B cell (primary cell): ENCODE measurements around the gene LIME1. TPM values are rescaled to one million over a fixed set of nuclear protein-coding genes. Genes with fewer than 3 reads are reported as not detected.

Experiments
- ATAC-seq: fragments of 200-7000 bp; cut with Tn5 transposase; one replicate; pipeline ENCODE4 v1.10.0; 2021; ENCODE audit warnings: low read depth, mild to moderate bottlenecking, moderate number of reproducible peaks, moderate library complexity
- CTCF ChIA-PET: fragments of 350-600 bp; sonication (Branson Sonifier 250); formaldehyde crosslinking; loops from one replicate; lab custom pipeline; 2021; ENCODE audit warnings: antibody characterized with exemption, inconsistent platforms; lab: Charles Lee
- POLR2A ChIA-PET: fragments of 350-600 bp; sonication (Branson Sonifier 250); formaldehyde crosslinking; loops from one replicate; lab custom pipeline; 2021; ENCODE audit warnings: antibody characterized with exemption; lab: Charles Lee
- DNase-seq: peaks from one replicate; pipeline ENCODE4 v3.0.0; 2013
- H2AFZ ChIP-seq: 2 replicates; pipeline ENCODE4 v1.6.1; 2012; ENCODE audit warnings: mild to moderate bottlenecking, low read depth, low read length; ENCODE audit not compliant: insufficient read depth, poor library complexity, severe bottlenecking
- H3K27ac ChIP-seq, 2 donors: 1 replicate in 1 of 2; 2 replicates in 1 of 2; pipeline ENCODE4 v1.5.1; 2012 to 2013; ENCODE audit warnings: low read length in 2 of 2, mild to moderate bottlenecking in 2 of 2, moderate library complexity in 1 of 2
- H3K27me3 ChIP-seq, 4 experiments: fragments of 200-600 bp in 1 of 4; sonication (generic) in 1 of 4; replicated peaks in 1 of 4; 1 replicate in 2 of 4; 2 replicates in 2 of 4; pipeline versions ENCODE4 v1.6.1 to v1.7.0; 2013 to 2016; ENCODE audit warnings: low read length in 3 of 4, mild to moderate bottlenecking in 2 of 4, mixed read lengths in 1 of 4, moderate library complexity in 1 of 4; ENCODE audit not compliant: insufficient read depth in 4 of 4, control insufficient read depth in 3 of 4; ENCODE audit errors: control extremely low read depth in 1 of 4
- H3K36me3 ChIP-seq, 2 experiments: replicated peaks in 1 of 2; 1 replicate in 1 of 2; 2 replicates in 1 of 2; pipeline versions ENCODE4 v1.6.1 to v1.7.1; 2013; ENCODE audit warnings: low read length in 1 of 2; ENCODE audit not compliant: insufficient read depth in 2 of 2, control insufficient read depth in 1 of 2; ENCODE audit errors: control extremely low read depth in 1 of 2, extremely low read depth in 1 of 2
- H3K4me1 ChIP-seq, 2 donors: fragments of 200-600 bp in 1 of 2; sonication (generic) in 1 of 2; 1 replicate in 1 of 2; 2 replicates in 1 of 2; pipeline versions ENCODE4 v1.5.1 to v1.6.1; 2013 to 2017; ENCODE audit warnings: low read length in 2 of 2; ENCODE audit not compliant: control insufficient read depth in 2 of 2, insufficient read depth in 2 of 2
- H3K4me2 ChIP-seq: replicated peaks from 2 replicates; pipeline ENCODE3; 2012; ENCODE audit warnings: mild to moderate bottlenecking, low read depth, low read length; ENCODE audit not compliant: poor library complexity, severe bottlenecking
- H3K4me3 ChIP-seq, 5 experiments: fragments of 200-600 bp in 1 of 5; sonication (generic) in 1 of 5; 1 replicate in 3 of 5; 2 replicates in 2 of 5; pipeline versions ENCODE4 v1.5.1 to v1.7.0; 2011 to 2016; ENCODE audit warnings: low read length in 4 of 5, mild to moderate bottlenecking in 4 of 5, low read depth in 2 of 5, control low read depth in 1 of 5, moderate library complexity in 1 of 5; ENCODE audit not compliant: insufficient read depth in 1 of 5; ENCODE audit errors: control extremely low read depth in 1 of 5, extremely low read depth in 1 of 5
- H3K79me2 ChIP-seq: fragments of 200-600 bp; sonication (generic); one replicate; pipeline ENCODE4 v1.6.0; 2016; ENCODE audit warnings: low read length; ENCODE audit not compliant: control insufficient read depth, insufficient read depth
- H3K9ac ChIP-seq: fragments of 200-600 bp; sonication (generic); 2 replicates; pipeline ENCODE4 v1.6.1; 2017; ENCODE audit warnings: mild to moderate bottlenecking, low read length, moderate library complexity
- H3K9me3 ChIP-seq, 3 donors: one replicate each; pipeline versions ENCODE4 v1.6.1 to v1.7.1; 2013; ENCODE audit warnings: low read length in 2 of 3; ENCODE audit not compliant: control insufficient read depth in 2 of 3, insufficient read depth in 1 of 3; ENCODE audit errors: control extremely low read depth in 1 of 3
- H4K20me1 ChIP-seq: 2 replicates; pipeline ENCODE4 v1.6.0; 2012; ENCODE audit warnings: mild to moderate bottlenecking, low read length; ENCODE audit not compliant: insufficient read depth, control insufficient read depth, poor library complexity, severe bottlenecking
- H3K27ac Mint-ChIP-seq: one replicate; pipeline ENCODE4 v1.8.0; 2021; ENCODE audit warnings: mixed read lengths
- H3K27me3 Mint-ChIP-seq: one replicate; pipeline ENCODE4 v1.8.0; 2021; ENCODE audit warnings: mixed read lengths
- H3K4me1 Mint-ChIP-seq: one replicate; pipeline ENCODE4 v1.8.0; 2021; ENCODE audit warnings: mixed read lengths
- H3K4me3 Mint-ChIP-seq: one replicate; pipeline ENCODE4 v1.8.0; 2021; ENCODE audit warnings: mixed read lengths
- H3K9me3 Mint-ChIP-seq: one replicate; pipeline ENCODE4 v1.8.0; 2022; ENCODE audit warnings: mixed read lengths; ENCODE audit not compliant: insufficient read depth
- EZH2 ChIP-seq: IDR thresholded peaks from 2 replicates; pipeline ENCODE4 v1.6.1; 2012; ENCODE audit warnings: borderline replicate concordance, low read depth, mild to moderate bottlenecking, moderate library complexity, low read length; ENCODE audit not compliant: insufficient read depth, poor library complexity, severe bottlenecking
- WGBS: methylation state at CpG from one replicate; pipeline ENCODE4 v1.1.5; 2013; ENCODE audit warnings: missing lambda C conversion rate; ENCODE audit not compliant: insufficient coverage; 5-methylcytosine and 5-hydroxymethylcytosine counted together
- intact Hi-C: fragments of 100-400 bp; cut with micrococcal nuclease; formaldehyde crosslinking; loops from one replicate; pipeline ENCODE4 v1.10.0; 2022
- polyA plus RNA-seq: library from polyadenylated mRNA; depleted of rRNA; stranded (reverse); fragments of >200 nt; gene quantifications from 2 replicates; pipeline ENCODE4 v1.2.3, GENCODE V29; 2012
- total RNA-seq, 2 donors: library from RNA; stranded (reverse); fragments of 120-200 nt in 1 of 2; gene quantifications; 1 replicate in 1 of 2; 2 replicates in 1 of 2; pipeline versions ENCODE4 v1.2.3 to v1.2.4, GENCODE V29; 2013 to 2022
- TF ChIP-seq, protein P1 (sequence below): fragments of 200-600 bp; IDR thresholded peaks from one replicate; pipeline ENCODE4 v1.8.0; 2022; ENCODE audit warnings: antibody characterized with exemption, mild to moderate bottlenecking

LIME1 gene
- total and polyA plus RNA-seq, 2 donors (not counting 1 experiment from before 2014, with no cell fraction given) = 14.5 to 95.2 TPM

DNA sequence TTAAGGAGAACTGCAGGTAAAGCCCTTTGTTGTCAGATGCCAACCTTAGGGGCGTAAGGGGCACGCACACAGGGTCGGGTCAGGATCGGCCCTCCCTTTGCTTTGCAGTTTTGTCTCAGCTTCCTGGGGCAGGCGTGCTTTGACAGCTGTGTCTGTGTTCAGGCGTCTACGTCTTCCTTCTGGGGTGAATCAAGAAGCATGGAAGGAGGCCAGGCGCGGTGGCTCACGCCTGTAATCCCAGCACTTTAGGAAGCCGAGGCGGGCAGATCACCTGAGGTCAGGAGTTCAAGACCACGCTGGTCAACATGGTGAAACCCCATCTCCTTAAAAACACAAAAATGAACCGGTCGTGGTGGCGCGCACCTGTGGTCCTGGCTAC is 27.3 kb upstream of the LIME1 start:
- H3K4me3 ChIP-seq = no peak overlapping the region
- H3K79me2 ChIP-seq = peaks cover 89% of the 10 kb centered on the region
- no peak for ATAC-seq
- H3K27ac Mint-ChIP-seq = peak overlapping the region; percentile 56
- no peaks in the 10 kb centered on the region for H3K27me3 Mint-ChIP-seq
- H3K27ac ChIP-seq = peak overlapping the region in 1 of 2 donors; percentile 85
- no peak overlapping the region for H2AFZ ChIP-seq
- H3K9me3 ChIP-seq = peaks cover 0 to 2% (median 0%) of the 10 kb centered on the region in 3 donors
- DNase-seq = peak; percentile 10
- no peak overlapping the region for H3K9ac ChIP-seq
- intact Hi-C loops = loop anchor here (5.0 kb wide), 1 partner anchor 353 kb away; the partner anchor contains the start of gene TCEA2
- no peaks in the 10 kb centered on the region for H3K27me3 ChIP-seq
- POLR2A ChIA-PET = interaction anchor here (1.1 kb wide), 1 partner anchor 29 kb away, joined by 3 read pairs; no protein-coding TSS in a partner anchor
- peaks cover 72% of the 10 kb centered on the region for H4K20me1 ChIP-seq
- peaks cover 2 to 45% of the 10 kb centered on the region in 2 experiments for H3K36me3 ChIP-seq
- no peaks in the 10 kb centered on the region for H3K9me3 Mint-ChIP-seq
- CTCF ChIA-PET = interaction anchor here (2.6 kb wide), 1 partner anchor 67 kb away, joined by 7 read pairs; no protein-coding TSS in a partner anchor
- TF ChIP-seq, protein P1, sequence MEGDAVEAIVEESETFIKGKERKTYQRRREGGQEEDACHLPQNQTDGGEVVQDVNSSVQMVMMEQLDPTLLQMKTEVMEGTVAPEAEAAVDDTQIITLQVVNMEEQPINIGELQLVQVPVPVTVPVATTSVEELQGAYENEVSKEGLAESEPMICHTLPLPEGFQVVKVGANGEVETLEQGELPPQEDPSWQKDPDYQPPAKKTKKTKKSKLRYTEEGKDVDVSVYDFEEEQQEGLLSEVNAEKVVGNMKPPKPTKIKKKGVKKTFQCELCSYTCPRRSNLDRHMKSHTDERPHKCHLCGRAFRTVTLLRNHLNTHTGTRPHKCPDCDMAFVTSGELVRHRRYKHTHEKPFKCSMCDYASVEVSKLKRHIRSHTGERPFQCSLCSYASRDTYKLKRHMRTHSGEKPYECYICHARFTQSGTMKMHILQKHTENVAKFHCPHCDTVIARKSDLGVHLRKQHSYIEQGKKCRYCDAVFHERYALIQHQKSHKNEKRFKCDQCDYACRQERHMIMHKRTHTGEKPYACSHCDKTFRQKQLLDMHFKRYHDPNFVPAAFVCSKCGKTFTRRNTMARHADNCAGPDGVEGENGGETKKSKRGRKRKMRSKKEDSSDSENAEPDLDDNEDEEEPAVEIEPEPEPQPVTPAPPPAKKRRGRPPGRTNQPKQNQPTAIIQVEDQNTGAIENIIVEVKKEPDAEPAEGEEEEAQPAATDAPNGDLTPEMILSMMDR = no peak
- TF ChIP-seq EZH2 = no peak
- 94% methylated on average over 12 of the region's 17 CpGs for WGBS
- peaks cover 38% of the 10 kb centered on the region for H3K4me1 Mint-ChIP-seq
- peak overlapping the region; percentile 76 for H3K4me3 Mint-ChIP-seq
- peak overlapping the region; percentile 94 for H3K4me2 ChIP-seq
- H3K4me1 ChIP-seq = peaks cover 21 to 28% of the 10 kb centered on the region in 2 donors

DNA sequence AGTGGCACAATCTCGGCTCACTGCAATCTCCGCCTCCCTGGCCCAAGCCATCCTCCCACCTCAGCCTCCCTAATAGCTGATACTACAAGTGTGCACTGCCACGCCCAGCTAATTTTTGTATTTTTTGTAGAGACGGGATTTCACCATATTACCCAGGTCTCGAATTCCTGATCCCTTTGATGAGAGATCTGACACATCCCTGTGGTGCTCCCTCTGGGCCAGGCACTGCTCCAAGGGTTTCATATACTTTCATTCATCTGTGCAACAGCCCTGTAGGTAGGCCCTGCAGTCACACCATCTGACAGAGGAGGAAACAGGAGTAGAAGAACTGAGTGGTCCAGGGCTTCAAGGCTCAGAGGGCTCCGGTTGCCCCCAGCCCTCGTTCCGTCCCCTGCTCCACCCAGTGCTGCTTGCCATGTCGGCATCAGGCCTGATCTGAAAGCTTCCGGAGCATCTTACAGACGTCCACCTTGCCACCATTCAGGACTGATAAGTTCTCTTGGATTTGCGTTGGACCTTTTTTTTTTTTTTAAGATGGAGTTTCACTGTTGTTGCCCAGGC is 25.3 kb upstream of the LIME1 start:
- Histone ChIP-seq H3K4me1 (peaks cover 18 to 24% of the 10 kb centered on the region in 2 donors), H3K27me3 (no peaks in the 10 kb centered on the region), H3K4me2 (no peak overlapping the region), H3K9me3 (peaks cover 1 to 20% (median 7%) of the 10 kb centered on the region in 3 donors), H4K20me1 (peaks cover 66% of the 10 kb centered on the region), H2AFZ (no peak overlapping the region), H3K36me3 (peaks cover 2 to 39% of the 10 kb centered on the region in 2 experiments), H3K27ac (no peak overlapping the region), H3K9ac (no peak overlapping the region), H3K79me2 (peaks cover 88% of the 10 kb centered on the region), H3K4me3 (no peak overlapping the region)
- 96% methylated on average over 11 of the region's 12 CpGs for WGBS
- H3K9me3 Mint-ChIP-seq = peaks cover 2% of the 10 kb centered on the region
- intact Hi-C loops = no loop called here
- TF ChIP-seq, protein P1 = no peak
- no peak for TF ChIP-seq EZH2
- POLR2A ChIA-PET = interaction anchor here (0.7 kb wide), 2 partner anchors 83 to 329 kb away, joined by 4 to 5 read pairs; no protein-coding TSS in a partner anchor
- CTCF ChIA-PET = no interaction called here
- DNase-seq (no peak), ATAC-seq (no peak)
- peaks cover 37% of the 10 kb centered on the region for H3K4me1 Mint-ChIP-seq
- no peak overlapping the region for H3K27ac Mint-ChIP-seq
- H3K27me3 Mint-ChIP-seq = no peaks in the 10 kb centered on the region
- no peak overlapping the region for H3K4me3 Mint-ChIP-seq
